GM12892 (cell line): ENCODE results near the gene THBS2.

Experiments used
- DNase-seq: peaks from one replicate; pipeline ENCODE4 v3.0.0; 2011; ENCODE audit not compliant: insufficient read length
- FAIRE-seq: peaks from 2 replicates; lab custom pipeline; 2011; peaks lifted over from hg19 to GRCh38; lab: Jason Lieb, UNC
- POLR2A ChIP-seq: IDR thresholded peaks from 2 replicates; pipeline ENCODE4 v1.6.1; 2011; ENCODE audit warnings: low read depth, low read length, control low read depth
- POLR2AphosphoS5 ChIP-seq: IDR thresholded peaks from 2 replicates; pipeline ENCODE4 v1.6.1; 2011; ENCODE audit warnings: low read depth, low read length, control low read depth
- TAF1 ChIP-seq: IDR thresholded peaks from 2 replicates; pipeline ENCODE4 v1.6.1; 2011; ENCODE audit warnings: low read depth, mild to moderate bottlenecking, control low read depth, low read length, borderline replicate concordance

The THBS2 gene

GRCh38 chr6:169243661-169244060, 10.0 kb downstream of the THBS2 start:
- no peak for TF ChIP-seq POLR2AphosphoS5
- TF ChIP-seq POLR2A = no peak
- no peak for TF ChIP-seq TAF1
- FAIRE-seq (no peak), DNase-seq (no peak)

- no peak for FAIRE-seq
- DNase-seq = no peak
Measured at GRCh38 chr6:169243186-169243585, 10.5 kb downstream of the THBS2 start.

GRCh38 chr6:169241688-169242350, 11.8 kb downstream of the THBS2 start:
- TF ChIP-seq POLR2AphosphoS5 (no peak), POLR2A (no peak), TAF1 (no peak)
- FAIRE-seq (no peak), DNase-seq (no peak)

More at GRCh38 chr6:169243186-169243585, 10.5 kb downstream of the THBS2 start:
- TF ChIP-seq POLR2AphosphoS5 (no peak), POLR2A (no peak), TAF1 (no peak)

- no peak for TF ChIP-seq POLR2AphosphoS5
- no peak for TF ChIP-seq TAF1
- TF ChIP-seq POLR2A = no peak
- FAIRE-seq (no peak), DNase-seq (no peak)
Measured at GRCh38 chr6:169240591-169241390, 12.9 kb downstream of the THBS2 start.

- DNase-seq = no peak
- TF ChIP-seq POLR2A (no peak), POLR2AphosphoS5 (no peak), TAF1 (no peak)
- FAIRE-seq = no peak
Measured at GRCh38 chr6:169240125-169240524, 13.5 kb downstream of the THBS2 start.

GRCh38 chr6:169239181-169239580, 14.5 kb downstream of the THBS2 start:
- FAIRE-seq = no peak
- no peak for TF ChIP-seq POLR2A
- TF ChIP-seq TAF1 = no peak
- TF ChIP-seq POLR2AphosphoS5 = no peak

GRCh38 chr6:169238766-169239165, 14.9 kb downstream of the THBS2 start:
- FAIRE-seq = no peak
- TF ChIP-seq TAF1 (no peak), POLR2A (no peak), POLR2AphosphoS5 (no peak)
- DNase-seq = no peak

More at GRCh38 chr6:169239181-169239580, 14.5 kb downstream of the THBS2 start:
- no peak for DNase-seq

GRCh38 chr6:169237496-169238134, 16.0 kb downstream of the THBS2 start:
- DNase-seq = no peak
- FAIRE-seq = no peak
- TF ChIP-seq POLR2AphosphoS5 (no peak), POLR2A (no peak), TAF1 (no peak)

- TF ChIP-seq POLR2A = no peak
- no peak for TF ChIP-seq TAF1
- no peak for TF ChIP-seq POLR2AphosphoS5
- FAIRE-seq (no peak), DNase-seq (no peak)
Measured at GRCh38 chr6:169236988-169237387, 16.7 kb downstream of the THBS2 start.

- no peak for DNase-seq
- FAIRE-seq = no peak
- TF ChIP-seq TAF1 = no peak
- no peak for TF ChIP-seq POLR2A
- no peak for TF ChIP-seq POLR2AphosphoS5
Measured at GRCh38 chr6:169236545-169236944, 17.1 kb downstream of the THBS2 start.

- DNase-seq = no peak
- FAIRE-seq = no peak
- TF ChIP-seq POLR2A (no peak), TAF1 (no peak), POLR2AphosphoS5 (no peak)
Measured at GRCh38 chr6:169235286-169235685, 18.4 kb downstream of the THBS2 start.

GRCh38 chr6:169234634-169235033, 19.0 kb downstream of the THBS2 start:
- DNase-seq = no peak
- no peak for FAIRE-seq
- TF ChIP-seq POLR2A = no peak
- no peak for TF ChIP-seq TAF1
- TF ChIP-seq POLR2AphosphoS5 = no peak
